ENCODE data around the gene LYZ. TPM values are rescaled to one million over a fixed set of nuclear protein-coding genes. Genes with fewer than 3 reads are reported as not detected.

The LYZ gene
- total RNA-seq, 1 donor from 2014 or later, result not detected

- DNase-seq (ENCODE audit: low read depth in 2 of 2), result no peak
Observed at GRCh38 chr12:69338936-69339335, 9.2 kb upstream of the LYZ start.

- DNase-seq (ENCODE audit: low read depth in 2 of 2), result no peak
Observed at GRCh38 chr12:69339999-69340398, 8.2 kb upstream of the LYZ start.

- DNase-seq (ENCODE audit: low read depth in 2 of 2), result no peak
Observed at GRCh38 chr12:69341328-69341727, 6.9 kb upstream of the LYZ start.

GRCh38 chr12:69342421-69342820, 5.8 kb upstream of the LYZ start:
- DNase-seq (ENCODE audit: low read depth in 2 of 2), result no peak

- DNase-seq (ENCODE audit: low read depth in 2 of 2), result no peak
Observed at GRCh38 chr12:69343357-69343756, 4.8 kb upstream of the LYZ start.

- no peak for DNase-seq (ENCODE audit: low read depth in 2 of 2)
Observed at GRCh38 chr12:69343885-69344612, 4.1 kb upstream of the LYZ start.

- no peak for DNase-seq (ENCODE audit: low read depth in 2 of 2)
Observed at GRCh38 chr12:69345077-69345476, 3.1 kb upstream of the LYZ start.

- no peak for DNase-seq (ENCODE audit: low read depth in 2 of 2)
Observed at GRCh38 chr12:69345742-69346141, 2.4 kb upstream of the LYZ start.

GRCh38 chr12:69350002-69350626, 1.9 kb downstream of the LYZ start:
- DNase-seq (ENCODE audit: low read depth in 2 of 2), result no peak

- no peak for DNase-seq (ENCODE audit: low read depth in 2 of 2)
Observed at GRCh38 chr12:69350777-69351176, 2.6 kb downstream of the LYZ start.

GRCh38 chr12:69351462-69352236, 3.5 kb downstream of the LYZ start:
- no peak for DNase-seq (ENCODE audit: low read depth in 2 of 2)

- no peak for DNase-seq (ENCODE audit: low read depth in 2 of 2)
Observed at GRCh38 chr12:69352904-69353303, 4.7 kb downstream of the LYZ start.

- DNase-seq (ENCODE audit: low read depth in 2 of 2), result no peak
Observed at GRCh38 chr12:69354172-69354555, 6.0 kb downstream of the LYZ start.

GRCh38 chr12:69354556-69355187, 6.5 kb downstream of the LYZ start:
- DNase-seq (ENCODE audit: low read depth in 2 of 2), result no peak

- DNase-seq (ENCODE audit: low read depth in 2 of 2), result no peak
Observed at GRCh38 chr12:69355363-69356028, 7.3 kb downstream of the LYZ start.

GRCh38 chr12:69359531-69360347, 11.6 kb downstream of the LYZ start, which contains the start of gene YEATS4:
YEATS4 (plus strand) TSS chr12:69359743; CDS start chr12:69359973, 230 bp downstream.
- DNase-seq (ENCODE audit: low read depth in 2 of 2), result peak; percentile 89 to 94

- no peak for DNase-seq (ENCODE audit: low read depth in 2 of 2)
Observed at GRCh38 chr12:69360348-69360672, 12.1 kb downstream of the LYZ start.

GRCh38 chr12:69366796-69367195, 18.6 kb downstream of the LYZ start:
- DNase-seq (ENCODE audit: low read depth in 2 of 2), result no peak

GRCh38 chr12:69368171-69368570, 20.0 kb downstream of the LYZ start:
- DNase-seq (ENCODE audit: low read depth in 2 of 2), result no peak

- DNase-seq (ENCODE audit: low read depth in 2 of 2), result no peak
Observed at GRCh38 chr12:69383074-69383473, 34.9 kb downstream of the LYZ start.

- DNase-seq (ENCODE audit: low read depth in 2 of 2), result no peak
Observed at GRCh38 chr12:69385038-69385437, 36.9 kb downstream of the LYZ start.
